HFFc6 (cell line): ENCODE results near the gene QRICH2. TPM values are rescaled to one million over a fixed set of nuclear protein-coding genes. Genes with fewer than 3 reads are reported as not detected.
A peak's percentile ranks its signal among the peaks of the same experiment; 100 is the strongest.

Source experiments
- DNase-seq: peaks from one replicate; pipeline ENCODE4 v3.0.0-alpha.2; 2018
- H3K27ac Mint-ChIP-seq: 2 replicates; pipeline ENCODE4 v1.8.0; 2020; ENCODE audit warnings: mild to moderate bottlenecking, mixed read lengths
- H3K27me3 Mint-ChIP-seq: 2 replicates; pipeline ENCODE4 v1.8.0; 2021; ENCODE audit warnings: mild to moderate bottlenecking, moderate library complexity, mixed read lengths; ENCODE audit not compliant: insufficient read depth
- H3K36me3 Mint-ChIP-seq: 2 replicates; pipeline ENCODE4 v1.8.0; 2021; ENCODE audit warnings: low read depth, mixed read lengths
- H3K4me1 Mint-ChIP-seq: 2 replicates; pipeline ENCODE4 v1.8.0; 2020; ENCODE audit warnings: low read depth, mixed read lengths
- H3K4me3 Mint-ChIP-seq: 2 replicates; pipeline ENCODE4 v1.8.0; 2020; ENCODE audit warnings: mild to moderate bottlenecking, moderate library complexity, mixed read lengths
- H3K9me3 Mint-ChIP-seq: 2 replicates; pipeline ENCODE4 v1.8.0; 2020; ENCODE audit warnings: mild to moderate bottlenecking, mixed read lengths
- CTCF ChIP-seq: fragments of 200-600 bp; sonication (generic); IDR thresholded peaks from 2 replicates; pipeline ENCODE4 v1.5.0; 2021; ENCODE audit warnings: antibody characterized with exemption, mild to moderate bottlenecking
- total RNA-seq, 6 experiments: library from RNA; stranded (reverse); fragmentation: NEBNext Ultra II Directional; extraction: Animal tissue kit (Norgen Biotek cat#: 25700); gene quantifications; 2 replicates in 1 of 6; 3 replicates in 5 of 6; pipeline ENCODE4 v1.2.3, GENCODE V29; 2021

QRICH2 gene
- total RNA-seq, 6 experiments from 2014 or later: 1.2 to 2.3 (median 1.4) TPM

GRCh38 chr17:76326306-76326705, 18.2 kb upstream of the QRICH2 start:
- no peaks in the 10 kb centered on the region; the same call in none of the 2 replicates for H3K27me3 Mint-ChIP-seq
- no peaks in the 10 kb centered on the region for H3K9me3 Mint-ChIP-seq
- H3K4me1 Mint-ChIP-seq: no peaks in the 10 kb centered on the region
- TF ChIP-seq CTCF: no peak
- no peak overlapping the region for H3K27ac Mint-ChIP-seq
- no peak for DNase-seq
- no peak overlapping the region for H3K4me3 Mint-ChIP-seq
- peaks cover 14% of the 10 kb centered on the region for H3K36me3 Mint-ChIP-seq

- H3K9me3 Mint-ChIP-seq: no peaks in the 10 kb centered on the region
- H3K4me1 Mint-ChIP-seq: peaks cover 6% of the 10 kb centered on the region; the same call in 1 of the 2 replicates
- DNase-seq: peak; percentile 27
- H3K27me3 Mint-ChIP-seq: peaks cover 2% of the 10 kb centered on the region
- TF ChIP-seq CTCF: no peak
- H3K4me3 Mint-ChIP-seq: no peak overlapping the region
- H3K27ac Mint-ChIP-seq: no peak overlapping the region; the same call in 1 of the 2 replicates
- H3K36me3 Mint-ChIP-seq: peaks cover 9% of the 10 kb centered on the region; the same call in 1 of the 2 replicates
Observed at GRCh38 chr17:76318586-76318985, 10.5 kb upstream of the QRICH2 start.

DNA sequence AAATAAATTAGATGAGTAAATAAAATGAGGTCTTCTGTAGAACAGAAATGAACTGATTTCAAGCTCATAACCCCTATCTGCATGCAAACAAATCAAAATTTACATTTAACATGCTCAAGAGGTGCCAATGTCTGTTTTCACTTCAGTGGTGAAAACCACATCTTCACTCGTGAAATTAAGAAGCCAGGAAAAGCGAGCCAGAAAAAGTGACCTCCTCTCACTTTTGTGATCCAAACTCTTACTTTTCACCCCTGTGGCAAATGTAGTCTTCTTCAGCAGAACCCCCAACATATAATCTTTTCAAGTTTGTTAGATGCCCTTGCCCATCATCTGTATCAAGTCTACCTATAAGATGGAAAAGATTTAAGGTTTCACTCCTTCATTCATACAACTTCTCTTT, 9.5 kb upstream of the QRICH2 start:
- Mint-ChIP-seq H3K27me3 (peaks cover 2% of the 10 kb centered on the region), H3K4me3 (no peak overlapping the region), H3K27ac (no peak overlapping the region), H3K36me3 (peaks cover 4% of the 10 kb centered on the region; the same call in 1 of the 2 replicates), H3K9me3 (no peaks in the 10 kb centered on the region), H3K4me1 (peaks cover 6% of the 10 kb centered on the region; the same call in 1 of the 2 replicates)
- TF ChIP-seq CTCF: no peak
- no peak for DNase-seq

DNA sequence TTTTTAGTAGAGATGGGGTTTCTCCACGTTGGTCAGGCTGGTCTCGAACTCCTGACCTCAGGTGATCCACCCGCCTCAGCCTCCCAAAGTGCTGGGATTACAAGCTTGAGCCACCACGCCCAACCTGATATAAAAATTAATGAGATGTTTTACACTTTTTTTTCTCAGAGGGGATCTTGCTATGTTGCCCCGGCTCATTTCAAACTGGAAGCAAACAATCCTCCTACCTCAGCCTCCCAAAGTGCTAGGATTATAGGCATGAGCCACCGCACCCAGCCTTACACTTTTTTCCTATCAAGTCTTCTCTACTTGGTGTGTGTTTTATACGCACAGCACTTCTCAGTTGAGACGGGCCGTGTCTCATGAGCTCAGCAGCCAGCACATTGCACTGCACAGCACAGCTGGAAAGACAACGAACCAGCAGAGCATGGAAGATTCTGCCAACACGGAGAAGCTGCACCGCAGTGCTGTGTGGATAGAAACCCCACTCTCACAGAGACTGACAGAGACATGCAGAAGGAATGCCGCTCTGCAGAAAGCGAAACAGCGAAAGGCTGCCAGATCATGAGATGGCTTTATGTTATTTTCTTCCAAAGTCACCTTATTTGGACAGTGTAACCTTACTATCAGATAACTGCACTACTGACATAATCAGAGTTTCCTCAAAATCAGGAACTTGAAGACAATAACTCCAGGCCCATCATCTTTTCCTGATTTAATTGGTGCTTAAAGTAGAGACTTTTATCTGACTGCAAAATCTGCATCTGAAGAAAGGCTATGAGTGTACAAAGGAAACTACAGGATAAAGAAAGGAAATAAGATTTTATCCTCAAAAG, 6.5 kb upstream of the QRICH2 start:
- Mint-ChIP-seq H3K36me3 (peaks cover 4% of the 10 kb centered on the region; the same call in 1 of the 2 replicates), H3K27me3 (no peaks in the 10 kb centered on the region; the same call in 1 of the 2 replicates), H3K27ac (no peak overlapping the region), H3K9me3 (no peaks in the 10 kb centered on the region), H3K4me3 (no peak overlapping the region), H3K4me1 (peaks cover 6% of the 10 kb centered on the region; the same call in 1 of the 2 replicates)
- no peak for TF ChIP-seq CTCF
- no peak for DNase-seq

- no peak for TF ChIP-seq CTCF
- H3K4me1 Mint-ChIP-seq: peaks cover 6% of the 10 kb centered on the region; the same call in 1 of the 2 replicates
- H3K9me3 Mint-ChIP-seq: no peaks in the 10 kb centered on the region
- H3K36me3 Mint-ChIP-seq: peaks cover 8% of the 10 kb centered on the region; the same call in 1 of the 2 replicates
- no peak overlapping the region for H3K4me3 Mint-ChIP-seq
- no peaks in the 10 kb centered on the region; the same call in 1 of the 2 replicates for H3K27me3 Mint-ChIP-seq
- no peak for DNase-seq
- H3K27ac Mint-ChIP-seq: no peak overlapping the region
Observed at GRCh38 chr17:76312735-76313134, 4.7 kb upstream of the QRICH2 start.
